ENCODE measurements around the gene NR3C1.

GRCh38 chr5:143417503-143418139 lies 14.1 kb upstream of the NR3C1 start:
- no peak for TF ChIP-seq TAF1 (IDR thresholded peaks at IDR 0.05; ENCODE audit: low read depth, low read length)
- no peak for TF ChIP-seq POLR2A (IDR thresholded peaks at IDR 0.05; ENCODE audit: low read depth, low read length)

Data from GM12891 (cell line).